Activated B cell treated with CpG ODN at 0.5 μM for 24 hours (primary cell): ENCODE measurements around the gene PRMT7. TPM values are rescaled to one million over a fixed set of nuclear protein-coding genes. Genes with fewer than 3 reads are reported as not detected.

Experiments
- ATAC-seq: fragments of 200-7000 bp; cut with Tn5 transposase; one replicate; pipeline ENCODE4 v1.10.0; 2021; ENCODE audit warnings: low read depth, mild to moderate bottlenecking, moderate library complexity
- CTCF ChIA-PET: fragments of 350-600 bp; sonication (Branson Sonifier 250); formaldehyde crosslinking; loops from one replicate; lab custom pipeline; 2021; ENCODE audit warnings: antibody characterized with exemption; lab: Charles Lee
- POLR2A ChIA-PET: fragments of 350-600 bp; sonication (Branson Sonifier 250); formaldehyde crosslinking; loops from one replicate; lab custom pipeline; 2021; ENCODE audit warnings: antibody characterized with exemption; lab: Charles Lee
- DNase-seq: peaks from one replicate; pipeline ENCODE4 v3.0.0; 2022
- H3K27ac Mint-ChIP-seq: one replicate; pipeline ENCODE4 v1.8.0; 2020; ENCODE audit warnings: mixed read lengths
- H3K27me3 Mint-ChIP-seq: one replicate; pipeline ENCODE4 v1.8.0; 2021; ENCODE audit warnings: mixed read lengths
- H3K36me3 Mint-ChIP-seq: one replicate; pipeline ENCODE4 v1.8.0; 2021; ENCODE audit warnings: low read depth, mixed read lengths
- H3K4me1 Mint-ChIP-seq: one replicate; pipeline ENCODE4 v1.8.0; 2021; ENCODE audit warnings: mixed read lengths
- H3K4me3 Mint-ChIP-seq: one replicate; pipeline ENCODE4 v1.8.0; 2020; ENCODE audit warnings: mild to moderate bottlenecking, mixed read lengths
- H3K9me3 Mint-ChIP-seq: one replicate; pipeline ENCODE4 v1.8.0; 2020; ENCODE audit warnings: mixed read lengths
- intact Hi-C: fragments of 100-400 bp; cut with micrococcal nuclease; formaldehyde crosslinking; loops from one replicate; pipeline ENCODE4 v1.15.1; 2024
- total RNA-seq: library from RNA; stranded (reverse); gene quantifications from 2 replicates; pipeline ENCODE4 v1.2.3, GENCODE V29; 2022
- TF ChIP-seq, protein P1 (sequence below): fragments of 200-600 bp; IDR thresholded peaks from one replicate; pipeline ENCODE4 v1.8.0; 2022; ENCODE audit warnings: antibody characterized with exemption, mild to moderate bottlenecking

Gene PRMT7
- total RNA-seq, 1 donor from 2014 or later = 50.3 TPM

GRCh38 chr16:68377221-68377620 is 66.4 kb downstream of the PRMT7 start:
- CTCF ChIA-PET = no interaction called here
- TF ChIP-seq, protein P1, sequence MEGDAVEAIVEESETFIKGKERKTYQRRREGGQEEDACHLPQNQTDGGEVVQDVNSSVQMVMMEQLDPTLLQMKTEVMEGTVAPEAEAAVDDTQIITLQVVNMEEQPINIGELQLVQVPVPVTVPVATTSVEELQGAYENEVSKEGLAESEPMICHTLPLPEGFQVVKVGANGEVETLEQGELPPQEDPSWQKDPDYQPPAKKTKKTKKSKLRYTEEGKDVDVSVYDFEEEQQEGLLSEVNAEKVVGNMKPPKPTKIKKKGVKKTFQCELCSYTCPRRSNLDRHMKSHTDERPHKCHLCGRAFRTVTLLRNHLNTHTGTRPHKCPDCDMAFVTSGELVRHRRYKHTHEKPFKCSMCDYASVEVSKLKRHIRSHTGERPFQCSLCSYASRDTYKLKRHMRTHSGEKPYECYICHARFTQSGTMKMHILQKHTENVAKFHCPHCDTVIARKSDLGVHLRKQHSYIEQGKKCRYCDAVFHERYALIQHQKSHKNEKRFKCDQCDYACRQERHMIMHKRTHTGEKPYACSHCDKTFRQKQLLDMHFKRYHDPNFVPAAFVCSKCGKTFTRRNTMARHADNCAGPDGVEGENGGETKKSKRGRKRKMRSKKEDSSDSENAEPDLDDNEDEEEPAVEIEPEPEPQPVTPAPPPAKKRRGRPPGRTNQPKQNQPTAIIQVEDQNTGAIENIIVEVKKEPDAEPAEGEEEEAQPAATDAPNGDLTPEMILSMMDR = no peak
- Mint-ChIP-seq H3K4me3 (no peak overlapping the region), H3K36me3 (no peaks in the 10 kb centered on the region), H3K9me3 (no peaks in the 10 kb centered on the region), H3K27ac (no peak overlapping the region), H3K27me3 (peaks cover 10% of the 10 kb centered on the region), H3K4me1 (peaks cover 27% of the 10 kb centered on the region)
- ATAC-seq (no peak), DNase-seq (no peak)
- intact Hi-C loops = no loop called here
- POLR2A ChIA-PET = no interaction called here

DNA sequence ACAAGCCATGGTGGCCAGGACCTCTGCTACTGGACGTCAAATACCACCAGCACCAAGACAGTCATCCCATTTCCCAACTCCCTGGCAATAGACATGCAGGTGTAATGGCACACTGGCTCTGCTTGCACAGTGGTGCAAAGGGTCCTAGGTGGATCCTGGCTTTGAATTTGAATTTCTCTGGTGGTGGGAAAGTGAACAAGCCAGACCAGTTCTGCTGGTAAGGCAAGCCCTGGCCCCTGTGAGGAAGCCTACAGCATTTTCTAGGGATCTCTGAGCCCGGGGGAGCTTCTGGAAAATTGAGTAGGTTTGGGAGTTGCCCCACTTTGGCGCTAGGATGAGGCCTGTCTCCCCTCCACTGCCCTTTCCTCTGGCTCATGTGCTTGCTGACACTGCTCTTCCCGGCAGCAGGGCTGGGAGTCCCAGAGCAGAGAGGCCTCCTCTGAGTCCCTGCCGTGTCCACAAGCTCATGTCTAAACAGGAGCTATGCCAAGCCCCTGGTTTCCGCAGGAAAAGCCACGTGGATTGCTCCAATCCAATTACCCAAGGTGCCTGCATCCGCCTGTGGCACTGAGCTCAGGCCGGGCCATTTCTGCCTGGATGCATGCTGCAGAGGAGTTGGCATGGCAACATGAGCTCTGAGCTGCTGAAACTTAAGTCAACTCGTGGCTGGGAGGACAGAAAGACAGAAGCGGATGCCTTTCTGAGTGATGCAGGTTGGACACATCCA is 67.0 kb downstream of the PRMT7 start:
- no peak overlapping the region for H3K4me3 Mint-ChIP-seq
- POLR2A ChIA-PET = no interaction called here
- DNase-seq = no peak
- no peak for ATAC-seq
- H3K9me3 Mint-ChIP-seq = no peaks in the 10 kb centered on the region
- H3K36me3 Mint-ChIP-seq = no peaks in the 10 kb centered on the region
- intact Hi-C loops = no loop called here
- peaks cover 10% of the 10 kb centered on the region for H3K27me3 Mint-ChIP-seq
- TF ChIP-seq, protein P1 = no peak
- CTCF ChIA-PET = no interaction called here
- peaks cover 33% of the 10 kb centered on the region for H3K4me1 Mint-ChIP-seq
- no peak overlapping the region for H3K27ac Mint-ChIP-seq

DNA sequence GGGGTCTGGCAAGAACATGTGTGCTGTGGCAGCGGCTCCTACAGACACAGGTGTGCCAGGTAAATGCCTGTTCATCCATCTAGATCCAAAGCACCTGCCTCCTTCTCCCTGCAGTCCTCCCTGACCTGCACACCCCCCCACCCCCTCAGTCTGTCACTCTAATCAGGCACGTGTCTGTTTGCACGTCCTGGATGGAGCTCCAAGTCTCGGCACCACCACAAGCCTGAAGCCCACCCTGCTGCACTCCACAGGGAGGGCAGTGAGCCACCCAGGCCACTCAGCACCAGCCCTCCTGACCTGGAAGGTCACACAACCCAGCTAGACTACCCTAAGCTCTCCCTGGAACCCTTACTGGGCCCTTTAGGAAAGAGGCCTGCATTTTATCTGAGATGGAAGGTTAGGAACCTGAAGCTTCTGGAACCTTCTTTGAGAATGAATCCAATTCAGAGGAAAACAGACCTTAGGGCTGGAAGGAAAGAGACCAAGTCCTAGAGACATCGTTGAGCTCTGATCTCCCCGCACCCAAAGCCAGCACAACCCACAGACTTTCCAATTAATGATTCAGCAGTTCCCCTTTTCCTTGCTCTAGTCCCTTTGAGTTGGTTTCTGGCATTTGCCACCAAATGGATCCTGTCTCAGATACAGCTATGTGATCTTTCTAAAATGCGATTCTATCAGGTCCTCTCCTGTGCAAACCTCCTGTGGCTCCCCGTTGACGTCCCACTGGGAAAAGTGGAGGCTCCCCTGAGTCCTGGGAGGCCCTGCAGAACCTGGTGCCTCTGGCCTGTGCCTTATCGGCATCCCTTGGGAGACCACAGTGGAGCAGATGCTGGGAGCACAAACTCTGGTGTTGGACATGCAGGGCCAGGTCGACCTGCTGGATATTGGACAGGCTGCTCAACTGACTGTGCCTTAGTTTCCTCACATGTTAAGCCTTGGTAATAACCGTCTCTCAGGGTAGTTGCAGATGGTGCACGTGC is 67.9 kb downstream of the PRMT7 start:
- CTCF ChIA-PET = no interaction called here

GRCh38 chr16:68379472-68380347 is 68.9 kb downstream of the PRMT7 start:
- H3K4me1 Mint-ChIP-seq = peaks cover 52% of the 10 kb centered on the region
- no peaks in the 10 kb centered on the region for H3K9me3 Mint-ChIP-seq
- TF ChIP-seq, protein P1 = no peak
- ChIA-PET CTCF (no interaction called here), POLR2A (no interaction called here)
- DNase-seq (no peak), ATAC-seq (no peak)
- H3K36me3 Mint-ChIP-seq = no peaks in the 10 kb centered on the region
- intact Hi-C loops = no loop called here
- H3K4me3 Mint-ChIP-seq = no peak overlapping the region
- H3K27ac Mint-ChIP-seq = no peak overlapping the region
- H3K27me3 Mint-ChIP-seq = peaks cover 4% of the 10 kb centered on the region

More for the DNA sequence above, 67.9 kb downstream of the PRMT7 start:
- peaks cover 42% of the 10 kb centered on the region for H3K4me1 Mint-ChIP-seq
- intact Hi-C loops = no loop called here
- POLR2A ChIA-PET = interaction anchor here (0.5 kb wide), 1 partner anchor 816 kb away, joined by 5 read pairs; the partner anchor contains the start of gene CTCF
- H3K27me3 Mint-ChIP-seq = peaks cover 5% of the 10 kb centered on the region
- no peaks in the 10 kb centered on the region for H3K36me3 Mint-ChIP-seq
- no peak overlapping the region for H3K4me3 Mint-ChIP-seq
- no peaks in the 10 kb centered on the region for H3K9me3 Mint-ChIP-seq
- H3K27ac Mint-ChIP-seq = no peak overlapping the region
- DNase-seq = no peak
- TF ChIP-seq, protein P1 = no peak
- no peak for ATAC-seq
